Endodermal cell (in vitro differentiated cells): ENCODE measurements around the gene TPST1. TPM values are rescaled to one million over a fixed set of nuclear protein-coding genes. Genes with fewer than 3 reads are reported as not detected.

Experiments
- DNase-seq: peaks from one replicate; pipeline ENCODE4 v3.0.0-alpha.2; 2017
- H3K27ac ChIP-seq: 2 replicates; pipeline ENCODE4 v1.5.1; 2013; ENCODE audit warnings: mild to moderate bottlenecking, low read depth, low read length, moderate library complexity
- H3K27me3 ChIP-seq: 2 replicates; pipeline ENCODE4 v1.6.1; 2013; ENCODE audit warnings: mild to moderate bottlenecking, low read length, moderate library complexity; ENCODE audit not compliant: insufficient read depth, control insufficient read depth, poor library complexity, severe bottlenecking
- H3K36me3 ChIP-seq: 2 replicates; pipeline ENCODE4 v1.7.0; 2013; ENCODE audit warnings: mild to moderate bottlenecking, low read length, moderate library complexity; ENCODE audit not compliant: control insufficient read depth, insufficient read depth
- H3K4me1 ChIP-seq: one replicate; pipeline ENCODE4 v1.7.0; 2013; ENCODE audit warnings: low read length; ENCODE audit not compliant: control insufficient read depth, insufficient read depth
- H3K4me3 ChIP-seq: 2 replicates; pipeline ENCODE4 v1.5.1; 2013; ENCODE audit warnings: mild to moderate bottlenecking, low read length, moderate library complexity
- H3K9ac ChIP-seq: 2 replicates; pipeline ENCODE4 v1.6.1; 2013; ENCODE audit warnings: mild to moderate bottlenecking, low read length, moderate library complexity; ENCODE audit not compliant: poor library complexity, severe bottlenecking; ENCODE audit errors: extremely low read depth
- H3K9me3 ChIP-seq: 2 replicates; pipeline ENCODE4 v1.6.1; 2013; ENCODE audit warnings: mild to moderate bottlenecking, low read length, moderate library complexity; ENCODE audit not compliant: control insufficient read depth
- H3K27ac Mint-ChIP-seq: 2 replicates; pipeline ENCODE4 v1.8.0; 2020; ENCODE audit warnings: mixed read lengths
- H3K27me3 Mint-ChIP-seq: 2 replicates; pipeline ENCODE4 v1.8.0; 2021; ENCODE audit warnings: mild to moderate bottlenecking, mixed read lengths; ENCODE audit not compliant: insufficient read depth
- H3K36me3 Mint-ChIP-seq: 2 replicates; pipeline ENCODE4 v1.8.0; 2020; ENCODE audit warnings: low read depth, mixed read lengths
- H3K4me1 Mint-ChIP-seq: 2 replicates; pipeline ENCODE4 v1.8.0; 2020; ENCODE audit warnings: mixed read lengths
- H3K4me3 Mint-ChIP-seq: 2 replicates; pipeline ENCODE4 v1.8.0; 2020; ENCODE audit warnings: mild to moderate bottlenecking, moderate library complexity, mixed read lengths
- H3K9me3 Mint-ChIP-seq: 2 replicates; pipeline ENCODE4 v1.8.0; 2020; ENCODE audit warnings: mild to moderate bottlenecking, mixed read lengths
- WGBS, 2 experiments: methylation state at CpG; one replicate each; pipeline versions ENCODE4 v1.1.5 to v1.1.7; 2013; ENCODE audit warnings: missing lambda C conversion rate in 2 of 2, mixed read lengths in 1 of 2; ENCODE audit not compliant: insufficient coverage in 1 of 2, insufficient read length in 1 of 2; 5-methylcytosine and 5-hydroxymethylcytosine counted together
- total RNA-seq, 2 donors: library from RNA; stranded (reverse); fragmentation: NEBNext Ultra II Directional in 1 of 2; extraction: Animal tissue kit (Norgen Biotek cat#: 25700) in 1 of 2; gene quantifications; 2 replicates in 1 of 2; 3 replicates in 1 of 2; pipeline ENCODE4 v1.2.1, GENCODE V29; 2021
- TF ChIP-seq, protein P1 (sequence below): fragments of 200-600 bp; sonication (generic); conservative IDR thresholded peaks from 2 replicates; pipeline ENCODE4 v1.5.0; 2021; ENCODE audit warnings: antibody characterized with exemption, mild to moderate bottlenecking

Gene TPST1
- total RNA-seq, 2 donors from 2014 or later, result 38.3 to 43.8 TPM

DNA sequence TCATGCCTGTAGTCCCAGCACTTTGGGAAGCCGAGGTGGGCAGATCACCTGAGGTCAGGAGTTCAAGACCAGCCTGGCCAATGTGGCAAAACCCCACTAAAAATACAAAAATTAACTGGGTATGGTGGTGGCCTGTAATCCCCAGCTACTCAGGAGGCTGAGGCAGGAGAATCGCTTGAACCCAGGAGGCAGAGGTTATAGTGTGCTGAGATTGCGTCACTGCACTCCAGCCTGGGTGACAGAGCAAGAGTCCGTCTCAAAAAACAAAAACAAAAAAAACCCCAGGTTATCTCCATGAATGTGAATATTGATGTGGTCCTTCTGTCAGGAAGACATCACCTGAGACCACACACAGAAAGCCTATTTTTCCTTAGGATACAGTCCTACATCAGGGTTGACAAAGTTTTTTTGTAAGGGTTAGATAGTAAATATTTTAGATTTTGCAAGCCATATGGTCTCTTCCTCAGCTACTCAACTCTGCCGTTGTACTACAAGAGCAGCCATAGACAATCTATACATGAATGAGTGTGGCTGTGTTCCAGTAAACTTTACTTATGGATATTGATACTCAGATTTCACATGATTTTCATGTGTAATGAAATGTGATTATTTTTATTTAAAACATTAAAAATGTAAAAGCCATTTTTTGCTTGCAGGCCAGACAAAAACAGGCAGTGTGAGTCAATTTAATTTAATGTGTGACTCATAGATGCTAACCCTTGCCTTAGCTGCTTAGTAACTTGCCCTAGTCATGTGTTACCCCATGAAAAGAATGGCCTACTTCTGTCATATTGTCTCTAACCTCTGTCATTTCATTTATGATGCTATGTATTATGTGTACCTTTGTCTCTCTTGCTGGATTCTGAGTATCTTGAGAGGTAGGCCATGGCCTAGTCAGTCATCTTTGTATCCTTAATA lies 78.1 kb downstream of the TPST1 start:
- H3K4me3 Mint-ChIP-seq, result no peak overlapping the region
- H3K36me3 Mint-ChIP-seq, result peaks cover 10% of the 10 kb centered on the region
- no peak overlapping the region for H3K27ac Mint-ChIP-seq
- TF ChIP-seq, protein P1, sequence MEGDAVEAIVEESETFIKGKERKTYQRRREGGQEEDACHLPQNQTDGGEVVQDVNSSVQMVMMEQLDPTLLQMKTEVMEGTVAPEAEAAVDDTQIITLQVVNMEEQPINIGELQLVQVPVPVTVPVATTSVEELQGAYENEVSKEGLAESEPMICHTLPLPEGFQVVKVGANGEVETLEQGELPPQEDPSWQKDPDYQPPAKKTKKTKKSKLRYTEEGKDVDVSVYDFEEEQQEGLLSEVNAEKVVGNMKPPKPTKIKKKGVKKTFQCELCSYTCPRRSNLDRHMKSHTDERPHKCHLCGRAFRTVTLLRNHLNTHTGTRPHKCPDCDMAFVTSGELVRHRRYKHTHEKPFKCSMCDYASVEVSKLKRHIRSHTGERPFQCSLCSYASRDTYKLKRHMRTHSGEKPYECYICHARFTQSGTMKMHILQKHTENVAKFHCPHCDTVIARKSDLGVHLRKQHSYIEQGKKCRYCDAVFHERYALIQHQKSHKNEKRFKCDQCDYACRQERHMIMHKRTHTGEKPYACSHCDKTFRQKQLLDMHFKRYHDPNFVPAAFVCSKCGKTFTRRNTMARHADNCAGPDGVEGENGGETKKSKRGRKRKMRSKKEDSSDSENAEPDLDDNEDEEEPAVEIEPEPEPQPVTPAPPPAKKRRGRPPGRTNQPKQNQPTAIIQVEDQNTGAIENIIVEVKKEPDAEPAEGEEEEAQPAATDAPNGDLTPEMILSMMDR, result no peak
- Histone ChIP-seq H3K4me3 (no peak overlapping the region), H3K9ac (no peak overlapping the region), H3K27me3 (no peaks in the 10 kb centered on the region), H3K4me1 (peaks cover 4% of the 10 kb centered on the region), H3K27ac (no peak overlapping the region), H3K9me3 (no peaks in the 10 kb centered on the region), H3K36me3 (no peaks in the 10 kb centered on the region)
- 91 to 98% methylated on average over 1 to 5 of the region's 5 CpGs for WGBS, 2 experiments
- H3K4me1 Mint-ChIP-seq, result peaks cover 11% of the 10 kb centered on the region
- H3K9me3 Mint-ChIP-seq, result peaks cover 4% of the 10 kb centered on the region
- no peak for DNase-seq
- no peaks in the 10 kb centered on the region for H3K27me3 Mint-ChIP-seq

DNA sequence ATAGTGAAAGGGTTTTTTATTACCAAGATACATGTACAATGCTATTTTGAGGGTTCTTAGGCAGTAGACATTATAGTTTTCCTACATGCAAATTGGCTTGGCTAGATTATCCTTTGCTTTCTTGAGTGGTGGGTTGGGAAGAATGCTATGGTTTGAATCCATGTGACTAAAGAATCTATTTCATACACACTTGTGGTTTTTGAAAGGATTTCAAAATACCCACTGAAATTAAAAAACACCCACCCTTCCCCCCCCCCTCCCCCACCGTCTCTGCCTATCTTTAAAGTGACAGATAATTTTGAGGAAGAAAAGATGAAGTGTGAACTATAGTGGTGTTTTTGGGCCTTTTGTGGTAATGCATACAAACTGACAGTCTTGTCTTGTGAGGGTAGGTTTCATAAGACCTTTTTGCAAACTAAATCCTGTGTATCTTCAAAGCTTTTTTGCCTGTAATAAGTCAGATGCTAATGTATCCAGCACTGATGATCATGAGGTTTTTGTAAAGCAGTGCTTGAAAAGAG lies 90.9 kb downstream of the TPST1 start:
- H3K9ac ChIP-seq, result no peak overlapping the region
- H3K27me3 ChIP-seq, result no peaks in the 10 kb centered on the region
- H3K36me3 Mint-ChIP-seq, result peaks cover 29% of the 10 kb centered on the region
- no CpG with 5 or more reads among the region's 1 CpG for WGBS, 2 experiments
- no peak overlapping the region for H3K4me3 ChIP-seq
- no peaks in the 10 kb centered on the region for H3K27me3 Mint-ChIP-seq
- H3K9me3 ChIP-seq, result peaks cover 42% of the 10 kb centered on the region
- H3K9me3 Mint-ChIP-seq, result peaks cover 36% of the 10 kb centered on the region
- no peak overlapping the region for H3K27ac ChIP-seq
- DNase-seq, result no peak
- peaks cover 8% of the 10 kb centered on the region for H3K4me1 Mint-ChIP-seq
- H3K4me3 Mint-ChIP-seq, result no peak overlapping the region
- no peak overlapping the region for H3K27ac Mint-ChIP-seq
- H3K4me1 ChIP-seq, result no peaks in the 10 kb centered on the region
- H3K36me3 ChIP-seq, result peaks cover 22% of the 10 kb centered on the region
- TF ChIP-seq, protein P1, result no peak

DNA sequence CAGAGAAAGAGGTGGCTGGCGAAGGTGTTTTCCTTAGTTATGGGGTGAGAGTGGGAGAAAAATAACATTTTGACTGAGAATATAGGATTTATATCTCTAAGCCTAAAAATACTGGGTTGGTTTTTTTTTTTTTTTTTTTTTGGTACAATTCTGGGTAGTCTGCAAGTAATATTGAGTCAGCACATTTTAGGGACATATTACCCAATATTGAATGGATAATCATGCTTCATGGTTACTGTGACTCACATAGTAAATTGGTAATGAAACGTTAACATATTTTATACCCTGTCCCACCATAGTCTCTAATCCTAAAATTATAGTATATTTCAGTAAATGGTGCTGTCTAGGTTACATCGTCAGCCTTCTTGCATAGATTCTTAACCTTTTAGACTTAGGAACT lies 91.4 kb downstream of the TPST1 start:
- no peak overlapping the region for H3K9ac ChIP-seq
- 98 to 100% methylated on average over 1 to 3 of the region's 3 CpGs for WGBS, 2 experiments
- H3K9me3 ChIP-seq, result peaks cover 42% of the 10 kb centered on the region
- peaks cover 22% of the 10 kb centered on the region for H3K36me3 ChIP-seq
- H3K4me3 ChIP-seq, result no peak overlapping the region
- DNase-seq, result no peak
- peaks cover under 1% of the 10 kb centered on the region for H3K4me1 ChIP-seq
- TF ChIP-seq, protein P1, result no peak
- peaks cover 13% of the 10 kb centered on the region for H3K4me1 Mint-ChIP-seq
- H3K36me3 Mint-ChIP-seq, result peaks cover 29% of the 10 kb centered on the region
- H3K27me3 Mint-ChIP-seq, result no peaks in the 10 kb centered on the region
- H3K4me3 Mint-ChIP-seq, result no peak overlapping the region
- no peak overlapping the region for H3K27ac ChIP-seq
- no peaks in the 10 kb centered on the region for H3K27me3 ChIP-seq
- H3K9me3 Mint-ChIP-seq, result peaks cover 36% of the 10 kb centered on the region
- H3K27ac Mint-ChIP-seq, result no peak overlapping the region
